Stimulated activated CD8-positive, alpha-beta memory T cell treated with anti-CD3 and anti-CD28 coated beads, Interleukin-15, amount 100 ng/mL, for 4 hours (primary cell): ENCODE results near the gene PCNT.
A peak's percentile ranks its signal among the peaks of the same experiment; 100 is the strongest.
"Not testable (repeated sequence)": the region's sequence is repeated elsewhere in the genome, so short reads cannot be mapped to it uniquely, and the experiment has no call there.

ENCODE experiments used
- DNase-seq, 2 donors: peaks; one replicate each; pipeline ENCODE4 v3.0.0-alpha.2; 2020; ENCODE audit warnings: low read depth in 2 of 2

Gene PCNT

DNA sequence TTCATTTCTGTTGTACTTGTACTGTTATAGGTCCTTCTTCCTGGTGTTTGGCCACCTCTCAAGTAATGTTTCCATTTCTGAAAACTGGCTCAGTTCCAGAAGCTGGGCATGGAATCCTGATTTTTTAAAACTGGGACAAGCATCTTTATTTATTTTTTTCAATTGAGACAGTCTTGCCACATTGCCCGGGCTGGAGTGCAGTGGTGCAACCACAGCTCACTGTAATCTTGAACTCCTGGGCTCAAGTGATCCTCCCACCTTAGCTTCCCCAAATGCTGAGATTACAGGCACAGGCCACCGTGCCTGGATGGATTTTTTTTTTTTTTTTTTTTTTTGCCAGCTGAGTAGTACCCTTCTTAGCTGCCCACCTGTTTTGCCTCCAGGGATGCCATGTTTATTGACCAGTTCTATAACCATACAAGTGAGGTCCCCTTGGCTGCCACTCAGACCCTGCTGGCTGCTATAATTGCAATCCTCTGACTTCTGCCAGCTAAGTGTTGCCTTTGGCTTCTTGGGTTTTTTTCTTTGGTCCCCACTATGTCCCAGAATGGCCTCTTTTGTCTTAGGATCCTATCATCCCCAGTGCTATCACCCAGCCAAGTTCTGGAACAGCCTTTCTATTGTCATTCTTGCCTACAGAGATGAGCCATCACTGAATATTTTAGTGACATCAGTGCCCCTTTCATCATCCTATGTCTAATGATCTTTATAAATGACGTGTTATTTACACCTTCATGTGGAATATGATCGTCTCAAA lies 130.9 kb downstream of the PCNT start:
- DNase-seq: no peak

DNA sequence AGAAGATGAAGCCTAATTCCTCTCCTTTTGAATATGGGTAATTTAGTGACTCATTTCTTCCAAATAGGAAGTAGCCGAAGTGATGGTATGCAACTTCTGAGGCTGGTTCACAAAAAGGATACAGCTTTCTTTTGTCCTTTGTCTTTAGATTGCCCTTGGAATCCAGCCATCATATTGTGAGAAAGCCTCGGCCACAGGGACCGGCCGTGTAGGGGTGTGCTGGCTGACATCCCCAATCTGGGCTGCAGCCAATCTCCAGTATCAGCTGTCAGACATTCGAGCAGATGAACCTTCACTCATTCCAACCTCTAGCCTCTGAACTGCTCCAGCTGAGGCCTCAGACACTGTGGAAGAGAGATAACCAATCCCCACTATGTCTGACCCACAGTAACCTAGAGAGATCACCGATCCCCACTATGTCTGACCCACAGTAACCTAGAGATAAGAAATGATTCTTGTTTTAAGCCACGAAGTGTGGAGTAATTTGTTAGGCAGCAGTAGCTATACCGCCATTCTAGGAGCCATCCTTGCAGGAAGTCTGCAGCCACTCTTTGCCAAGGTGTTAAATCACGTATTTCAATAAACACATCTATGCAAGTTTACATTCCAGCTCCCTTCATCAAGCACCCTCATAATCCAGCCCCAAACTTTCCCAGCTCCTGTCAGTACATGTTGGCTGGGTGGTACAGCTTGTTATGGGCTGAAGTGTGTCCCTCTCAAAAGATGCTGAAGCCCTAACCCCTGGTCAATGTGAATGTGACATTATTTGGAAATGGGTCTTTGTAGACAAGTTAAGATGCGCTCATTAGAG lies 131.8 kb downstream of the PCNT start:
- DNase-seq: no peak

DNA sequence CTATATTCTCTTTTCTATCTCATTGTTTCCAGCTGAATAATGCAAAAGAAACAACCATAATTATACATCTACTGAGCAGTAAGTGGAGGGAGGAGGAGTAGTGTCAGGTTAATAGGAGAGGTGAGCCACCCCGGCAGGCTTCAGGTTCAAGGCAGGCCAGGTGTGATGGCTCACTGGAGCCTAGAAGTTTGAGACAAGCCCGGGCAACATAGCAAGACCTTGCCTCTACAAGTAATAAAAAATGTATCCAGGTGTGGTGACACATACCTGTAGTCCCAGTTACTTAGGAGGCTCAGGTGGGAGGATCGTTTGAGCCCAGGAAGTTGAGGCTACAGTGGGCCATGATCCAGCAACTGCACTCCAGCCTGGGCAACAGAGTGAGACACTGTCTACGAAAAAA lies 132.8 kb downstream of the PCNT start:
- DNase-seq: no peak

DNA sequence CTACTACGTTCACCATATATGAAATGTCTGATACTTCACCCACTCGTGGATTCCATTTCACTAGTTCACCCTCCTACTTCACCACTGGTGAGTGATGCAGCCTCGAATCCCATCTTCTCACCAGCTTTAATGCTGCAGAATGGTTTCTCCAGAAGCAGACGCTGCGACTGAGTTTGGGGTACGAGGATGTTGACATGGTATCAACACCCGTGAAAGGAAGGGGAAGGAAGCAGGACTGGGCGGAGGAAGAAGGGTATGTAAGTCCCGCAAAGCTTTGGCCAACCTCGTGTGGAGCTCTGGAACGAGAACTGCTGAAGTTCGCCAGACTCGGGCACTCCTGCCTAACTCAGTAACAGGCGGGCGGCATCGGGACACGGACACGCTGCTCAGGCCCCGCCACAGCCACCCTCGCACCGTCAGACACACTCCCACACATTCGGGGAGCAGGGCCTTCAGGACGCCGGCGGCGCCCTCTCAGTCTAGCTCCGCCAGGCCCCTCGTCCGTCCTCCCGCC lies 133.9 kb downstream of the PCNT start:
- DNase-seq: no peak

DNA sequence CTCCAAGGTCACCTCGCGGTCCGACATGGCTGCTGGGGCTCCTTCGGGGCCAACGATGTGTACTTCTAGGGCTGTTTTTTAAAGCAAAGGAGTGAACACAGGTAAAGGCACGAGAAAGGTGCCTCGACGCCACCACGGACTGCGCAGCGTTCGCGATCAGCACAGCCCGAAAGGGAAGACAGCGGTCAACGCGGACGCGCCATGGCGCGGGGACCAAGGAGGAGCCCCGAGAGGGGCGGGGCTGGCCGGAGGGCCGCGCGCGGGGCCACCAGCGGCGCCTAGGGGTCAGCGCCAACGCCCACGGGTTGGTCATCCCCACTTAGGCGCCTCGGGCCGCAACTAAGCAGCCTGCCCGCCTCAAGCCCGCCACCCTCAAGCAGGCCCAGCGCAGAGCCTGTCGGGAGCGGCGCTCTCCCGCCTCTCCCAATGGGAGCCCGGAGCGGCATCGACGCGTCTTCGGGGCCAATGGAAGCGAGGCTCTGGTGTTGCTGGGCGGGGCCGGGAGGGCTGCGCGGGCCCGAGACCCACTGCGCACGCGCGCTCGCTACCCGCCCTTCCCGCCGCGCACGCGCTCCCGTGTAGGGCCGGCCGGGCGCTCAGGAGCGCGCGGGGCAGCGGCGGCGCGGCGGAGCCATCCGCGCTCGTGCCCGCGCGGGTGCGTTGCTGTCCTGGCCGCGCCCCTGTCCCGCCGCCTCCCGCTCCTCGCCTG lies 134.5 kb downstream of the PCNT start, which contains the start of gene DIP2A:
Gene DIP2A (plus strand): TSS at position 577 of the 709 bp plus-strand sequence. CDS start 241 bp downstream, outside the sequence.
- DNase-seq: peak; percentile 86 to 91

DNA sequence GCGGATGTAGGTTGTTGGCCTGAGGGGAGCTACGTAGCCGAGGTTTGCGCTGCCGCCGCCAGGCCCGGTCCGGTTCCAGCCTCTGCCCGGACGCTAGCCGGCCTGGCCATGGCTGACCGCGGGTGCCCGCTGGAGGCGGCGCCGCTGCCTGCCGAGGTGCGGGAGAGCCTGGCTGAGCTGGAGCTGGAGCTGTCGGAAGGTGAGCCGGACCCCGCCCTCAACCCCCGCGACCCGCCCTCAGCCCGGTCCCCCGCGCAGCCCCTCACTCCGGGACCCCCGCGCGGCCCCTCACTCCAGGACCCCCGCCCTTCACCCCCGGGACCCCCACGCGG lies 135.0 kb downstream of the PCNT start:
- DNase-seq: no peak

DNA sequence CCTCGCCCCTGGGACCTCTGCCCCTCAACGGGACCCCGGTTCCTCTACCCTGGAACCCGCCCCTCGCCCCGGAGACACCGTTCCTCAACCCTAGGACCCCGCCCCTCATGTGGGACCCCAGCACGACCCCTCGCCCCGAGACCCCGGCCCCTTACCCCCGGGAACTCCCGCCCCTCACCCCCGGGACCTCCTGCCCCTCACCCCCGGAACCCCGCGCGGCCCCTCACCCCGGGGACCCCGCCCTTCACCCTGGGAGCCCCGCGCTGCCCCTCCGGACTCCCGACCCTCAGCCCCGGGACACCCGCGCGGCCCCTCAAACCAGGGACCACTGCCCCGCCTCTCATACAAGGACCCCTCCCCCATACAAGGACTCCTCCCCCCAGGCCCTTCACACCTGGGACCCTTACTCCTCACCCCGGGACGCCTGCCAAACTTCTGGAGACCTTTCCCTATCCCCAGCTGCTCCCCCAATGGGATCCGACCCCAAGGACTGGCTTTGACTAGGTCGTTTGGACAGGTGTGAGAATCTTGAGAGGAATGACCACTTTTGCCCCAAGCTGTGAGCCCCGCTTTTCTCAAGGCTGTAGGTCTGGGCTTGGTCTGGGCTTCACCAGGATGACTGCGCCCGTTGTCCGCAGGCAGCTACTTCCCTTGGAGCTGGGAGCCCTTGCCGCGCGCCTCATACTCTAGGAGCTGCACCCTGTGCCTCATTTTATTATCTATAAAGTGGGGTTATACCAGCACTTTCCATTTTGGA lies 135.6 kb downstream of the PCNT start:
- DNase-seq: no peak

DNA sequence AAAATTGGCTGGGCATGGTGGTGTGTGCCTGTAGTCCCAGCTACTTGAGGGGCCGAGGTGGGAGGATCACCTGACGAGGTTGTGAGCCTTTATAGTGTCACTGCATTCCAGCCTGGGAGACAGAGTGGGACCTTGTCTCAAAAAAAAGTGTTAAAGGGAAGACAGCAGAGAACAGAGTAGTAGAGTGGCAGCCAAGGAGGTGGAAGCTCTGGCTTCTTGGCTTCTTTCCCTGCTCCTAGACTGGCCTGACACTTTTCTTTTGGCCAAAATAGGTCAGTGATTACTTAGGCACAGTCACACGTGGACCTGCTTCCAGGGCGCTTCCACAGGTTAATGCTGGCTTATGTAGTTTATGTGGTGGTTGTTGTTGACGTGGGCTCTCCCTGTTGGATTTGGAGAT lies 138.0 kb downstream of the PCNT start:
- DNase-seq: no peak

DNA sequence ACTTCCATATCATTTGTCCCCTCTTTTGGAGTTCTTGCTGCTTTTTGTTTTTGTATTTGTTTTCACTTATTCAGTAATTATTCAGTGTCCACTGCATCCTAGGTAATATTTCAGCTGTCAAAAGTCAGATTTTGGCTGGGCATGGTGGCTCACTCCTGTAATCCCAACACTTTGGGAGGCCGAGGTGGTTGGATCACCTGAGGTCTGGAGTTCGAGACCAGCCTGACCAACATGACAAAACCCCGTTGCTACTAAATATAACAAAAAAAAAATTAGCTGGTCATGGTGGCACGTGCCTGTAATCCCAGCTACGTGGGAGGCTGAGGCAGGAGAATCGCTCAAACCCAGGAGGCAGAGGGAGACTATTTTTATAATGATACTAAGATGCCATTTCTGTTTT lies 141.2 kb downstream of the PCNT start:
- not testable (repeated sequence) for DNase-seq

DNA sequence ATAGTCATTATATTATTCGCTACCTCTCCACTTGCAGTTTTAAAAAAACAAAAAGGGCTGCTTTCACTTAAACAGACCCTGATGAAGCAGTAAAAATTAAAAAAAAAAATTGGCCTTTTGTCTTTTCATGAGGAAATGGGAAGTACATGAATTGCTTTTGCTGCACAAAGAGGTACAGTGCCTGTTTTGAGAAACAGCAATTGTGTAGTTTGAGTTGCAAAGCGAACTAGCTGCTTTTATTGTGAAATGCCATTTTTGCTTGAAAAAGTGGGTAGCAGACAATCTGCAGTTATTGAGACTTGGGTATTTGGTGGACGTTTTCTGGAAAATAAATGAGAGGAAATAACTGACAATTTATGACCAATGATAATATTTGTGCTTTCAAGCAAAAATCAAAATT lies 141.7 kb downstream of the PCNT start:
- DNase-seq: no peak

DNA sequence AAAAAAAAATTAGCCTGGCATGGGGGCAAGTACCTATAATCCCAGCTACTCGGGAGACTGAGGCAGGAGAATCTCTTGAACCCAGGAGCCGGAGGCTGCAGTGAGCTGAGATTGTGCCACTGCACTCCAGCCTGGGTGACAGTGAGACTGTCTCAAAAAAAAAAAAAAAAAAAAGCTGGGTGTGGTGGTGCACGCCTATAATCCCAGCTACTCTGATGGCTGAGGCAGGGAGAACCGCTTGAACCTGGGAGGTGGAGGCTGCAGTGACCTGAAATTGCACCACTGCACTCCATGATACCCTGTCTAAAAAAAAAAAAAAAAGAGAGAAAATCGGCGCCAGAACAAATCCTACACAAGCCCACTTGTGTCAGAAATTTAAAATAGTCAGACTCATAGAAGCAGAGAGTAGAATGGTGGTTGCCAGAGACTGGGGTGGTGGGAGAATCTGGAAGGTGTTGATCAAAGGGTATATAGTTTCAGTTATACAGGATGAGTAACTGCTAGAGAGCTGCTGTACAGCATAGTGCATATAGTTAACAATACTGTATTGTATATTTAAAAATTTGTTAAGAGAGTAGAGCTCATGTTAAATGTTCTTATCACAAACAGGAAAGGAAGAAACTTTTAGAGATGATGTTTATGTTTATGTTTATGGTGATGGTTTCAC lies 144.3 kb downstream of the PCNT start:
- no peak for DNase-seq

DNA sequence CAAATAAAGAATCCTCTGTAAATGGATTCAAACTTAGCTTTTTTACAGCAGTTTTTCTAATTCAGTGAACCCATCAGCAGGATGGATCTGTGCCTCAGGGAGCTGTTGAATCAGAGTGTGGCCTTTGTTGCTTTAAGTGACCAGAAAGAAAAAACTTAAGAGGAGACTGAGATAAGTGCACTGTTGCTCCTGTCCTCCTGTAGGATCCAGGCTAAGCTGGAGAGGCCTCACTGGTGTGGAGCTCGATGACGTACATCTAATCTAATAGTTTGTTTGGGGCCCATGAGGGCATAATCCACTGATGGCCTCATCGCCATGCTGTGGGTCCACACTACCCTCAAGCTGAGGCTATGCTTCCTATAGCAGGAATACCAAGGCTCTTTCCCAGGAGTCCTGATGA lies 145.3 kb downstream of the PCNT start:
- no peak for DNase-seq

DNA sequence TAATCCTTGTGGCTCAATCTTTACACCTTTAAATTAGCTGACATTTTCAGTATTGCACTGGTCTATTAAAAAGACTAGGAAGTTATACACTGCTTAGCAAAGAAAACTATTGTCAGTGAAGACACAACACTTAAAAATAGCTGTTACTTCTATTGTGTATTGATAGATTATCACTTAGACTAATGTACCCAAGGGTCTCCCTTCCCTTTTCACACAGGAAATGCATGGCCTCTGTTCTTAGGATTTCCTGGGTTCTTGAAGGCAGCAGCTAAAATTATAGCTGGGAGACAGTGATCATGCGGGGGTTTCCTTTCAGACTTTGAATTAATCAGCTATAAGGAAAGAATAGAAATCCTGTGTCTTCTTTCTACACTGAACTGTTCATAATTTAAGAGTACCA lies 147.6 kb downstream of the PCNT start:
- no peak for DNase-seq

DNA sequence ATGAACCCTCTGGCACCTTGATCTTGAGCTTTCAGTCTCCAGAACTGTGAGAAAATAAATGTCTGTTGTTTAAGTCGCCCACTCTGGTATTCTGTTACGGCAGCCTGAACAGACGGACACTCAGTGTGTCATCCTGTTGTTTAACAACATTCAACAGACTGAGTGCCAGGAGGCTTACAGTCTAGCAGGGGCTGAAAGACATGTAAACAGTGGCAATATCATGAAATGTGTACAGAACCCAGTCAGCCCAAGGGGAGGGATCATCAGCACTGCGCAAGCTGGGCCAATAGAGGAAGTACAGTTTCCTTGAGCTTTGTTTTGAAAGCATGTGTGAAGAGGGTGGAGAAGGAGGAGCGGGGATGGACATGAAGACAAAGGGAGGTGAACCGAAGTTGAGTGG lies 148.3 kb downstream of the PCNT start:
- no peak for DNase-seq

DNA sequence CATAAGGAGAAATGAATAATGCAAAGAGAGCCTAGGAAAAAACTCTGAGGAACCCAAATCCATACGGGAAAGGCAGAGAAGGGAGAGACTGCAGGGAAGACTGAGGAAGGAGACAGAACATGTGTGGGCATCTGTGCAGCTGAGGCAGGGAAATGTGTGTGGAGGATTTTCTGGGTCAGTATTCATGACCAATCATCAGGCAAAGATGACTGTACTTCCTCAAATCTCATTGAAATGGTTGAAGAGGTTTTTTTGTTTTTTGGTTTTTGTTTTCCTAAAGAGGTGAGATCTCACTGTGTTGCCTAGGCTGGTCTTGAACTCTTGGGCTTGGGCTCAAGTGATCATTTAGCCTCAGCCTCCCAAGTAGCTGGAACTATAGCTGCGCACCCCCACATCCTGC lies 150.4 kb downstream of the PCNT start:
- no peak for DNase-seq

DNA sequence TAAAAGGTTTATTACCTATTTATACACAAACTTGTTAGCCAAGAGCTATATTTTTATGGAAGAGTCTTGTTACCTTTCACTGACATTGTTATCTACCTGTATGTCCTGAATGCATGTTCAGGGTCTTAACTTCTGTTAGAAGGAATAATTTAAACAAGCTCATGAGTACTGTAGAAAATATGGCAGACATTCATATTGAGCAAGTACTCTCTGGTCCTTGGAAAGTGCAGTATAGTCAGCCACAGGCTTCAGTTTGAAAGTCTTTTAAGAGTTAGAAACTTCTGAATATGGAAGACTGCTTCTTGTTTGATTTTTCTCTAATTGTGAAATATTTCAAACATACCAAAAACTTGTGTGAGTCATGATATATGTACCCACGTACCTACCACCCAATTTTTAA lies 151.3 kb downstream of the PCNT start:
- no peak for DNase-seq

DNA sequence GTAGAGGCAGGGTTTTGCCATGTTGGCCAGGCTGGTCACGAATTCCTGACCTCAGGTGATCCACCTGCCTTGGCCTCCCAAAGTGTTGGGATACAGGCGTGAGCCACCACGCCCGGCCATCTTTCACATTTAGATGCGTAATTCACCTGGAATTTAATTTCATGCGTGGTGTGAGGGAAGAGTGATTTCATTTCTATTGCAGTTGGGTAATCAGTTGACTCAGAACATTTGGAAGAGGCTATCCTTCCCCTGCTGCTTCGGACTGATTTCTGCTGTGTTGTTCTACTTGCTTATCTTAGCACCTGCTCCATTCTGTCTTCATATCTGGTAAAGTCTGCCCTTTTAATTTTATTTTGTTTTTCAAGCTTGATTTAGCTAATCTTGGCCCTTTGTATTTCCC lies 153.8 kb downstream of the PCNT start:
- DNase-seq: no peak

DNA sequence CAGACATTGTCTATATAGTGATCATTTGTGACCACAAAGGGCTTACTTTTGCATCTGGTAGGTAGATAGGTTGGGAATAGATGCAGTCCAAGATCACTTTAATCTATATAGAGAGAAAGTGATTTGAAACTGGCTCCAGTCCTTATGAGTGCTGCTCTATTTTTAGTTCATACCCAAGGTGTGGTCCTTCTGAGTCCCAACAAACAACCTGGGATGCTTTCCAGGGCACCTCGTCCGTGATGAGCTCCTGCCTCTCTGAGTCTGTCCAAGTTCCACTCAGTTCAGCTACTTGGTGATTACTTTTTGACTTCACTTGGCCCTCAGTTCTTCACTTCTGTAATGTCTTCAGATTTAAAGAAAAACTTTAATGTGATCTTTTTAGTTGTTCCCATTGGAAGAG lies 155.0 kb downstream of the PCNT start:
- DNase-seq: no peak

DNA sequence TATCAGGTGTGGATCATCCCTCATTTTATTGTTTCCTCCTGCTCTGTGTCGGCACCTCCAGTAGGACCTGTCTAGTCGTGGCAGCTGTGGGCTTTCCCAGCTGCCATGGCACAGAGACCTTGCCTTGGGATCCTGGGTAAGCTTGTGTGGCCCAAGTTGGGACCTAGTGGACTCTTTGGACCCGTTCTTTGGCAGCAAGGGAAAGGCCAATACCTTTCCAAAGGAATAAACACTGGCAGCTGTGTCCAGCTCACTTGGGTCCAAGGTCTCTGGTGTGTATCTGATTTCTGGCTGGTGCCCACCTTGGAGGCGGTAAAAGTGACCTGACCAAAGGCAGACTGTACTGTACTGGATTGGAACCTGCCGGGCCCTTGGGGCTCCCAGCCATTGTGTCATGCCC lies 156.5 kb downstream of the PCNT start:
- DNase-seq: no peak

DNA sequence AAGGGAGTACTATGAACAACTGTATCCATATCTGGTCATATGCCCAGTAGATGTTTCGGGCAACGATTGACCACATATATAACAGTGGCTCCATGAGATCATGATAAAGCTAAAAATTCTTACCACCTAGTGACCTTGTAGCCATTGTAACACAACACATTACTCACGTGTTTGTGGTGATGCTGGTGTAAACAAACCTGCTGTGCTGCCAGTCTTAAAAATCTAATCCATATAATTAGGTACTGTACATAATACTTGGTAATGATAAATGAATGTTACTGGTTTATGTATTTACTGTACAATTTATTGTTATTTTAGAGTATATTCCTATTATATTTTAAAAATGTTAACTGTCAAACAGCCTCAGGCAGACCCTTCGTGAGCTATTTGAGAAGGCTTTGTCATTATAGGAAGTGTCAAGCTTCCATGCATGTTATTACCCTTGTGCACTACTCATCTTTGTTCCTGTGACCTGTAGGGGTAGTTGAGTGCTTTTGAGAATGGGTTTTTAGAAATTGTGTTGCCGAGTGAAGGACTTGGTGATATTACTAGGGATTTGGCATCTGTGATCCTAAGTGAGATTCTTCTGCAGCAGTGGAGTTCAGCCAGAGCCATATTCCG lies 158.4 kb downstream of the PCNT start:
- DNase-seq: no peak

DNA sequence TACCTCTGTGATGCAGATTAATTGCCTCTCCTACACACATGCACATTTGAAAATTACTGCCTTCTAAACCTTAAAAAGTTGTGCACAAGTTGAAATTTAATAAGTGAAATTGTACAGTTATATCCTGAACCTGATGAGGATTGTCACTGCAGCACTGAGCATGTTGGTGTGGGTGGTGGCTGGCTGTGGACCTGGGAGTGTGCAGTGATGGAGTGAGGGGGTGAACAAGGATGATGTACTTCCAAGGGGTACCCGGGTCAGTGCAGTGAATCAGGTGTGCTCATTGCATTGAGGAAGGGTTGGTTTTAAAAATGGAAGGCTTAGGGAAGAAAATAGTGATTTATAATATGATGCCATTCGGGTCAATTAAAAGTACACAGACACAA lies 158.9 kb downstream of the PCNT start:
- no peak for DNase-seq
